ENCODE results near the gene WEE2.
A peak's percentile ranks its signal among the peaks of the same experiment; 100 is the strongest.

WEE2 gene

GRCh38 chr7:141700296-141700847 lies 7.8 kb upstream of the WEE2 start:
- ATAC-seq, result no peak
- no peaks in the 10 kb centered on the region for H3K9me3 Mint-ChIP-seq
- H3K4me3 Mint-ChIP-seq, result peak overlapping the region; percentile 81
- no peak for DNase-seq
- peak overlapping the region; percentile 77 for H3K27ac Mint-ChIP-seq
- no peaks in the 10 kb centered on the region for H3K27me3 Mint-ChIP-seq
- peaks cover 2% of the 10 kb centered on the region for H3K36me3 Mint-ChIP-seq (ENCODE audit: low read depth)
- H3K4me1 Mint-ChIP-seq, result peaks cover 55% of the 10 kb centered on the region

- Mint-ChIP-seq H3K4me3 (peak overlapping the region; percentile 81), H3K9me3 (no peaks in the 10 kb centered on the region), H3K4me1 (peaks cover 51% of the 10 kb centered on the region), H3K27ac (peak overlapping the region; percentile 77), H3K36me3 (ENCODE audit: low read depth) (peaks cover 2% of the 10 kb centered on the region), H3K27me3 (no peaks in the 10 kb centered on the region)
- ATAC-seq, result no peak
- peak; percentile 16 for DNase-seq
Measured at GRCh38 chr7:141700848-141701371, 7.2 kb upstream of the WEE2 start.

- Mint-ChIP-seq H3K36me3 (ENCODE audit: low read depth) (peaks cover 2% of the 10 kb centered on the region), H3K4me1 (peaks cover 48% of the 10 kb centered on the region), H3K27ac (no peak overlapping the region), H3K9me3 (no peaks in the 10 kb centered on the region), H3K27me3 (no peaks in the 10 kb centered on the region), H3K4me3 (peak overlapping the region; percentile 81)
- ATAC-seq (peak; percentile 86), DNase-seq (peak; percentile 70)
Measured at GRCh38 chr7:141701489-141702046, 6.6 kb upstream of the WEE2 start.

DNA sequence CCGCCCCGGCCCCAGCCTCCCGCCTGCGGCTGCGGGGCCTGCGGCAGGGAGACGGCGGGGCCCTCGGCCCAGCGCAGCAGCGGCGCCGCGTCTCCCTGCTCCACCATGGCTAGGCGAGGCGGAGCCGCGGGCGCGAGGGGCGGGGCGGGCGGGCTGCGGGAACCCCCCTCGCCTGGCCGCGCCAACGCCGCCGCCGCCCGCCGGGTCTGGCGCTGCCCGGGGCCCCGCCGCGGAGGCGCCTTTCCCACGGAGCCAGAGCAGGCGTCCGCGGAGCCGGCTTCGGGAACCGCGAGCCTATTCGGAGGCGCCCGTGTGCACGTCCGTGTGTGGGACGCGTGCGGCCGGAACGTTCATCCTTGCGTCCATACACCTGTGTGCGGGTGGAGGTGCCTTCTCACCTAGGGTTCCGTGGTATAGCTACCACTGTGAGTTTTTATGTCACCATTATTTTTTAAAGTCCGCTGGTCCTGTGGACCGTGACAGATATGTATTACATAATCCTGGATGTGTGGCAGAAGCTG lies 6.0 kb upstream of the WEE2 start, which contains the start of gene DENND11:
Gene DENND11 (minus strand): TSS at position 120 of the 521 bp plus-strand sequence. CDS start 13 bp downstream, at position 107.
- peaks cover 2% of the 10 kb centered on the region for H3K36me3 Mint-ChIP-seq (ENCODE audit: low read depth)
- H3K4me3 Mint-ChIP-seq, result peak within 1 kb of the TSS; percentile 81
- H3K27ac Mint-ChIP-seq, result peak within 1 kb of the TSS; percentile 77
- ATAC-seq (peak; percentile 70), DNase-seq (peak; percentile 57)
- no peaks in the 10 kb centered on the region for H3K27me3 Mint-ChIP-seq
- no peaks in the 10 kb centered on the region for H3K9me3 Mint-ChIP-seq
- peaks cover 42% of the 10 kb centered on the region for H3K4me1 Mint-ChIP-seq

DNA sequence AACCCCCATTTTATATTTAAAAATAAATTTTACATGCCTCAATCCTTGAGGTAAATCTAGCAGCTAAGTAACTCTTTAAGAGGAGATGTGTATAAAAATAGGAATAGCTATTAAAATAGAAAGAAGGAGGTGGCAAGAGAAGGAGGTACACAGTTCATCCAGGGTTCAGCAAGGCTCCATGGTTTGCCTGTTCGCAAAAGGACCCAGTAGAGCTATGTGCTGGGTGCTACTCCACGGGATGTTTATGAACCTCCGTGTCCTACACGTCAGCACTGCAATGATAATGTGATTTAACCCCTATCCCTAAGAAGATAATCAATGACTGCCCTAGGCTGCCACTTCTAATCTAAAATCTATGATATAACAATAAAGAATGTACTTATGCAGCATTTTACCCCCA lies 5.3 kb upstream of the WEE2 start:
- no peak overlapping the region for H3K27ac Mint-ChIP-seq

GRCh38 chr7:141704112-141704511 lies 4.0 kb upstream of the WEE2 start:
- Mint-ChIP-seq H3K4me3 (no peak overlapping the region), H3K4me1 (peaks cover 22% of the 10 kb centered on the region), H3K27ac (no peak overlapping the region), H3K9me3 (no peaks in the 10 kb centered on the region), H3K27me3 (no peaks in the 10 kb centered on the region), H3K36me3 (ENCODE audit: low read depth) (peaks cover 2% of the 10 kb centered on the region)
- DNase-seq (no peak), ATAC-seq (no peak)

More for the DNA sequence above, 5.3 kb upstream of the WEE2 start:
- no peaks in the 10 kb centered on the region for H3K27me3 Mint-ChIP-seq
- H3K9me3 Mint-ChIP-seq, result no peaks in the 10 kb centered on the region
- H3K4me1 Mint-ChIP-seq, result peaks cover 34% of the 10 kb centered on the region
- H3K36me3 Mint-ChIP-seq (ENCODE audit: low read depth), result peaks cover 2% of the 10 kb centered on the region
- peak overlapping the region; percentile 75 for H3K4me3 Mint-ChIP-seq
- DNase-seq (no peak), ATAC-seq (no peak)

GRCh38 chr7:141704741-141705140 lies 3.4 kb upstream of the WEE2 start:
- Mint-ChIP-seq H3K4me1 (peaks cover 17% of the 10 kb centered on the region), H3K9me3 (no peaks in the 10 kb centered on the region), H3K27me3 (no peaks in the 10 kb centered on the region), H3K4me3 (no peak overlapping the region), H3K36me3 (ENCODE audit: low read depth) (peaks cover 2% of the 10 kb centered on the region), H3K27ac (no peak overlapping the region)
- ATAC-seq (no peak), DNase-seq (no peak)

GRCh38 chr7:141706239-141707064 lies 1.7 kb upstream of the WEE2 start:
- ATAC-seq (no peak), DNase-seq (no peak)
- Mint-ChIP-seq H3K4me3 (no peak overlapping the region), H3K9me3 (no peaks in the 10 kb centered on the region), H3K27ac (no peak overlapping the region), H3K27me3 (no peaks in the 10 kb centered on the region), H3K36me3 (ENCODE audit: low read depth) (no peaks in the 10 kb centered on the region), H3K4me1 (peaks cover 4% of the 10 kb centered on the region)

- H3K4me1 Mint-ChIP-seq, result no peaks in the 10 kb centered on the region
Measured at GRCh38 chr7:141709318-141709717, 1.2 kb downstream of the WEE2 start.

DNA sequence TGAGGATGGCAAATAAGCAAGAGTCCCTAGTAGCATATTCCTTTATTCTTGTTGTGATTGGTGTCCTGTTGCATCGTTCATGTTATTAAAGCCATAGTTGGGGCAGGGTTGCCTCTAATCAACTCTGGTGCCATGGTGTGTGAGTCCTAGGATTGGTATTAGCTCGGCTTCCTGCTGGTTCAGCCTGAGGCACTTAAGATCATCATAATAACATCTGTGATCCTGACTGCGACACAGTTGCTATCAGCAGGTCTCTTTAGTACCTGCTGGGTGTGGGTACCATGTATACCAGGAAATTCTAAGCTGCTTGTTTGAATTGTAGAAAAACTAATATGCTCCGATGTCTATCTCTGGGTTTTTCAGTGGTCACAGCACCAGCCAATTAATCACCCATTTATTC lies 1.6 kb downstream of the WEE2 start:
- Mint-ChIP-seq H3K27me3 (no peaks in the 10 kb centered on the region), H3K36me3 (ENCODE audit: low read depth) (no peaks in the 10 kb centered on the region), H3K27ac (no peak overlapping the region), H3K4me1 (no peaks in the 10 kb centered on the region), H3K9me3 (no peaks in the 10 kb centered on the region), H3K4me3 (no peak overlapping the region)
- DNase-seq (no peak), ATAC-seq (no peak)

More at GRCh38 chr7:141709318-141709717, 1.2 kb downstream of the WEE2 start:
- Mint-ChIP-seq H3K4me3 (no peak overlapping the region), H3K36me3 (ENCODE audit: low read depth) (no peaks in the 10 kb centered on the region), H3K27me3 (no peaks in the 10 kb centered on the region), H3K9me3 (no peaks in the 10 kb centered on the region), H3K27ac (no peak overlapping the region)
- ATAC-seq, result no peak
- no peak for DNase-seq

- DNase-seq, result no peak
- no peaks in the 10 kb centered on the region for H3K9me3 Mint-ChIP-seq
- H3K27me3 Mint-ChIP-seq, result no peaks in the 10 kb centered on the region
- H3K4me1 Mint-ChIP-seq, result no peaks in the 10 kb centered on the region
- no peak overlapping the region for H3K4me3 Mint-ChIP-seq
- H3K27ac Mint-ChIP-seq, result no peak overlapping the region
- ATAC-seq, result no peak
- H3K36me3 Mint-ChIP-seq (ENCODE audit: low read depth), result no peaks in the 10 kb centered on the region
Measured at GRCh38 chr7:141710301-141710700, 2.1 kb downstream of the WEE2 start.

DNA sequence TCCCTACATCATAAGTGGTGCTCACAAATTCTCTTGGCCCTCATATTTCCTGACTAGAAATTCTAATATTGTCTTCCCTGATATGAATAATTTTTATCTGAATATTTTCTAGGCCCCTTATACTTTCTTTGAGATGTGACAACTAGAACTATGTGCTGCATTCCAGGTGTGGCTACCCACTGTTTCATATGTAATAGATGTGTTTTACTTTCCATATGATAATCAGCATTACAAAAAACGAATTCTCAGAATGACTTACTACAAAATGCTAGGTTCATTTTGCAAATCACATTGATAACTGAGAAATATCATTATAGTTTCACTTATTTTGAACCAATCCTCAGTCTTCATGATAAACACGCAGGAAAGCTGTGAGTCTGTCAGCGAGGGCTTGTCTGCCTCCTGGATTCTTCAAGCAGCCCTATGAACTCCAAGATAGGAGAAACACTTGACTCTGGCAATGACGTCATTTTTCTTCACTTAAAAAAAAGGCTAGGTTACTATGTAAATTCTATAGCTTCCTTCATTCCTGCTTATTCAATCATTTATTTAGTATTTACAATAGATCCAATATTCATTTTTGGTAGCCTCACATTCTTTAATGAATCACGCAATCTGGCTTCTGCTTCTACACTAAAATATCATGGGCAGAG lies 4.6 kb downstream of the WEE2 start:
- no peaks in the 10 kb centered on the region for H3K36me3 Mint-ChIP-seq (ENCODE audit: low read depth)
- H3K27ac Mint-ChIP-seq, result no peak overlapping the region

GRCh38 chr7:141713890-141714289 lies 5.7 kb downstream of the WEE2 start:
- Mint-ChIP-seq H3K4me1 (no peaks in the 10 kb centered on the region), H3K27me3 (no peaks in the 10 kb centered on the region), H3K27ac (no peak overlapping the region), H3K4me3 (no peak overlapping the region), H3K9me3 (no peaks in the 10 kb centered on the region), H3K36me3 (ENCODE audit: low read depth) (peaks cover 2% of the 10 kb centered on the region)
- DNase-seq (no peak), ATAC-seq (no peak)

More for the DNA sequence above, 4.6 kb downstream of the WEE2 start:
- H3K9me3 Mint-ChIP-seq, result no peaks in the 10 kb centered on the region
- DNase-seq (no peak), ATAC-seq (no peak)
- no peaks in the 10 kb centered on the region for H3K4me1 Mint-ChIP-seq
- no peaks in the 10 kb centered on the region for H3K27me3 Mint-ChIP-seq
- H3K4me3 Mint-ChIP-seq, result no peak overlapping the region

GRCh38 chr7:141714571-141714970 lies 6.4 kb downstream of the WEE2 start:
- no peaks in the 10 kb centered on the region for H3K27me3 Mint-ChIP-seq
- no peaks in the 10 kb centered on the region for H3K4me1 Mint-ChIP-seq
- H3K27ac Mint-ChIP-seq, result no peak overlapping the region
- ATAC-seq (no peak), DNase-seq (no peak)
- H3K36me3 Mint-ChIP-seq (ENCODE audit: low read depth), result peaks cover 2% of the 10 kb centered on the region
- no peaks in the 10 kb centered on the region for H3K9me3 Mint-ChIP-seq
- no peak overlapping the region for H3K4me3 Mint-ChIP-seq
